GM12873 (cell line): Measurements from ENCODE around the gene ANP32E.

Experiments
- CTCF ChIP-seq: IDR thresholded peaks from 2 replicates; pipeline ENCODE4 v1.5.1; 2012; ENCODE audit warnings: low read depth, mild to moderate bottlenecking, moderate library complexity, low read length, control low read depth; ENCODE audit not compliant: insufficient read depth; ENCODE audit errors: missing control alignments

The ANP32E gene

GRCh38 chr1:150186789-150187559, 48.9 kb downstream of the ANP32E start:
- peak; percentile 41 for TF ChIP-seq CTCF

GRCh38 chr1:150185481-150185880, 50.4 kb downstream of the ANP32E start:
- TF ChIP-seq CTCF: no peak

- no peak for TF ChIP-seq CTCF
Measured at GRCh38 chr1:150183061-150183460, 52.9 kb downstream of the ANP32E start.

GRCh38 chr1:150182247-150182646, 53.7 kb downstream of the ANP32E start:
- TF ChIP-seq CTCF: no peak

- no peak for TF ChIP-seq CTCF
Measured at GRCh38 chr1:150180474-150180873, 55.4 kb downstream of the ANP32E start.

- TF ChIP-seq CTCF: no peak
Measured at GRCh38 chr1:150179867-150180266, 56.0 kb downstream of the ANP32E start.

- TF ChIP-seq CTCF: no peak
Measured at GRCh38 chr1:150178548-150178947, 57.4 kb downstream of the ANP32E start.
